NCI-H226 (cell line): ENCODE measurements around the gene NPHS1.
"Not testable (repeated sequence)": the region's sequence is repeated elsewhere in the genome, so short reads cannot be mapped to it uniquely, and the experiment has no call there.

Experiments
- DNase-seq: peaks from one replicate; pipeline ENCODE4 v3.0.0-alpha.2; 2015

The NPHS1 gene

DNA sequence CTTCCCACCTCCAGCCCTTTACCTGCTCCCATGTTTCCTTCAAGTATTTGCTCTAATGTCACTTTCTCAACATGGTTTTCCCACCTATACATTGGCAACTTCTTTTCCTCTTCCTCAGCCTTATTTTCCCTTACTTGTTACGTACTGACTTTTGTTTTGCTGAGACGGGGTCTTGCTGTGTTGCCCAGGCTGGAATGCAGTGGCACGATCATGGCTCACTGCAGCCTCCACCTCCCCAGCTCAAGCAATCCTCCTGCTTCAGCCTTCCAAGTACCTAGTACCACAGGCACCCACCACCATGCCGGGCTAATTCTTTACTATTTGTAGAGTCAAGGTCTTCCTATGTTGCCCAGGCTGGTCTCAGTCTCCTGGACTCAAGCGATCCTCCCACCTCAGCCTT lies 44.7 kb downstream of the NPHS1 start:
- DNase-seq, result no peak

DNA sequence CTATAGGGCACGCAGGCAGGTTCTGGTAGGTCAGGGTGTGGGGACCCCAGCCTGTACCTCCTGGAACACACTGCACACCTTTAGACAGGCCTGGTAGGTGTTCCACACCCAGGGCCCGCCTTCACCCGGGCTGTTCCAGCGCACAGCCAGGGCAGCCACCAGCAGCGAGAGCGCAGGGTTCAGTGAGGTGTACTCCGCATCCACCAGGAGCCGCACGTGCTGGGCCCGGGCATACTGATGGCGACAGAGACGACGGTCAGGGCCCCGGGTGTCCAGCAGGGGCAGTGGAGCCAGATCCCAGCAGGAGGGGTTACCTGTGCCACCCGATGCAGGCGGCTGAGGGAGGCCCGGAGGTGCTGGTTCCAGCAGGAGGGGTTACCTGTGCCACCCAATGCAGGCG lies 45.7 kb downstream of the NPHS1 start:
- no peak for DNase-seq

GRCh38 chr19:35805526-35806102 lies 46.7 kb downstream of the NPHS1 start:
- no peak for DNase-seq

- DNase-seq, result no peak
These were observed 50.5 kb downstream of the NPHS1 start for GRCh38 chr19:35801828-35802227.

DNA sequence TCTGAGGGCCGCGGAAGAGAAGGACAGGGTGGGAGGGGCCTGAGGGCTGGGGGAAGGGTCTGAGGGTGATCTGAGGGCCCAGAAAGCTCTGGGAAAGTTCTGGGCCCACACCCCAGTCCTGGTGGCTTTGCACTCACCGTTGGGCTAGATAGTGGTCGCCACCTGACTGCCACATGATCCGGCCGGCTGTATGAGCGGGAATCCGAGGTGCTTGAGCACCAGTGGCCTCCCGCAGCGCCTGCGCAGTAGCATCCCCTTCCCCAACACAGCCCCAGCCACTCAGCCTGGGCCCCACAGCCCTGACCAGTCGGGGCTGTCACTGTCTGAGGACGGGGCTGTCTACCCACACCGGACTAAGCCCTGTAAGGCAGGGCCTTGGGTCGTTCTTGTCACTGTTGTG lies 54.6 kb downstream of the NPHS1 start:
- no peak for DNase-seq

DNA sequence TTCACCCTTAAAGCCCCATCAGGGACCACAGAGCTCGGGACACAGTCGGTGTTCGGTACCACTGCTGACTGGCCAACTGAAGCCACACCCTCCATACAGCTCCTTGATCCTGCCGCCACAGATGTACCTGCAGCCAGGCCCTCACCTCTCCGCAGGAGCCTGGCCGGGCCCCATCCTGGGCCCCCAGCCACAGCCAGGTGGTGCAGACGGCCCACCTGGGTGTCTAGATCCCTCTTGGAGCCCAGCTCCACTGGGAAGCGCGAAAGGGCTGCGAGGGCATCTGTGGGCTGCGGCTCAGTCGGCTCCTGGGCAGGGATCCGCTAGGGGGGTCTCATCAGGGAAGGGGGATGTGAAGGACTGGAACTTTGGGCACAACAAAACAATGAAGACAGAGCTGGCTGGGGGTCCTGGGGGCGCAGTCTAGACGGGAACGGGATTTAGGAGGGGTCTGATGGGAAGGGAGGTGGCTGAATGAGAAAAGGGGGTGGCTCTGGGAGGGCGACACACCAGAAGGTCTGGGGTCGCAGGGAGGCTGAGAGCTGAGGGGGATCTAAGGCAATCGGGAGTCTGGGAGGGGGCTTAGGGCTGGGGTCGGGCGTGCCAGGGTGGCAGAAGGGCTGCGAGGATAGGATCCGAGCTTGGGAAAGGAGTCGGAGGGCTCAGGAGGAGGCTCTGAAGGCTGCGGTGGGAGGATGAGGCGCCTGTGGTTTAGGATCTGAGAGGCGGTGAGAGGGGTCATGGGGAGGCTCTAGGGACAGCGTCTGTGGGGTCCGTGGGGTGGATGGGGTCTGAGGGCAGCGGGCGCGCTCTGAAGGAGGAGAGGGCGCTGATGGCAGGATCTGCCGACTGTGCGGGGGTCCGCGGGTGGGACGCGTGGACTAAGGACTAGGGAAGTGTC lies 55.4 kb downstream of the NPHS1 start:
- DNase-seq, result no peak

- not testable (repeated sequence) for DNase-seq
These were observed 56.7 kb downstream of the NPHS1 start for GRCh38 chr19:35795564-35795963.

DNA sequence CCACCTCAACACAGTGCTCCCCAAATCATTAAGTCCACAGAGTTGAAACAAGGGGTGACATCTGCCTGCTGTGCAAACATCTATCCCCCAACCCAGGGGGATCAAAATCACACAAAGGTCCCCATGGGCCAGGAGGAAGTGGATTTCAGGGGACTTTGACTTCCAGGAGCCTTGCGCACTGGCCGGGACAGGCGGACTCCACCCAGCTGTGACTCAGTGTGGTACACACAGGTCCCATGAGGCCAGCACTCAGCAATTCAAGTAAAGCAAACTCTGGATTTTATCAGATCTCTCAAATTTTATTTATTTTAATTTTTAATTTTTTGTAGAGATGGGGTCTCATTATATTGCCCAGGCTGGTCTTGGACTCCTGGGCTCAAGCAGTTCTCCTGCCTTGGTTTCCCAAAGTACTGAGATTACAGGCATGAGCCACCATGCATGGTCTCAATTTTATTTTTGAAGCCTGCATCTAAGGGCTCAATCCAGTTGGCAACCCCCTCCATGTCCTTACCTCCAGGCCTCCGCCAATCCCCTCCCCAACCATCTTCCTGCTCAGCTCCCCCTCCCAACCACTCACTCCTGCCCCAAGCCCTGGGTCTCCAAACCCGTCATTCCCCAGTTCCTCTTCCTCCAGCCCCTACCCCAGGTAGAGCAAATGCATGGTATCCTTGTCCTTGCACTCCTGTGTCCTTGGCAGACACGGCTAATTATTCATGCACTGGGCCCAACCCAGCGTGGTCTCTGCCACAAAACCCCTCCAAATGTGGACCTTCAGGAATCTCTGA lies 58.7 kb downstream of the NPHS1 start:
- no peak for DNase-seq

- DNase-seq, result no peak
These were observed 59.4 kb downstream of the NPHS1 start for GRCh38 chr19:35792888-35793287.

DNA sequence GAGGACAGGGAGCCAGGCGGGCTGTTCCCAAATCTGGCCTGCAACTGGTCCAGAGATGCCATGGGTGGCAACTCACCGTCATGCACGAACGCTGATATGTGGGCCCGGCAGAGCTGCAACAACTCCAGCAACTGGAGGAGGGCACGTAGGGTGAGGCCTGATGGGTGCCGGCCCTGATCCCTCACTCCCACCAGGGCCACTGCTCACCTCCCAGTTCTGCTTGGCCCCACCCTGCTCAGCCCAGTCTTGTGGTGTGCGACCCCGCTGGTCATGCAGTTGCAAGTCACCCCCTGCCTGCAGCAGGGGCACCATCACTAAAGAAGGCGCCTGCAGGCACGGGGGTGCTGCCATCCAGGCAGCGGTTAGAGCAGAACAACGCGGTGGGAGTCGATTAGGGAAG lies 60.0 kb downstream of the NPHS1 start:
- no peak for DNase-seq

GRCh38 chr19:35791814-35792279 lies 60.5 kb downstream of the NPHS1 start:
- no peak for DNase-seq

- no peak for DNase-seq
These were observed 61.1 kb downstream of the NPHS1 start for GRCh38 chr19:35790981-35791813.

GRCh38 chr19:35789978-35790944 lies 62.0 kb downstream of the NPHS1 start:
- DNase-seq, result no peak

GRCh38 chr19:35789195-35789977 lies 62.9 kb downstream of the NPHS1 start:
- no peak for DNase-seq

DNA sequence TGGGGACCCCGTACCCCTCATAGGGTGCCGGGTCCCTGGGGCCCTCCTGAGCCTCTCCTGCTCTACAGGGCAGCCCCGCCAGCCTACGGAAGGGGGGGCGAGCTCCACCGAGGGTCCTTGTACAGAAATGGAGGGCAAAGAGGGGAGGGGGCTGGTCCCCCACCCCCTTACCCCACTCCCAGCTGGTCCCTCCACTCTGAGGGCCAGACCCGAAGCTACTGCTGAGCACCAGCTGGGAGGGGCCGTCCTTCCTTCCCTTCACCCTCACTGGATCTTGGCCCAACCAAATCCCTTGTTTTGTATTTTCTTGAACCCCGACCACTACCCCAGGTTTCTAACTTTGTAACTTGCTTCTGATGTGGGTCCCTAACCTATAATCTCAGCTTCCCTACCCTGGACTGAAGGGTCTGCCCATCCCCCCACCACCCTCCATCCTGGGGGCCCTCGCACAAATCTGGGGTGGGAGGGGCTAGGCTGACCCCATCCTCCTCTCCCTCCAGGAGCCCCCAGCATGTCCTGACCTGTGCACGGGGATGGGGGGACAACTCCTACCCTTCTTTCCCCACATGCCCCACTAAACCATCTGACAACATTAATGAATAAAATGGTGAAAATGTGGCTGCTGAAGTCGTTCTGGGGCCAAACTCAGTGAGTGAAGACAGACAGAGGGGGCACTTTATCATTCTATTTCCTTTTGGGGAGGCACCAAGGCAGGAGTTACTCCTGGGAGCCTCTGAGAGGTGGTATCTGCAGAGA lies 63.9 kb downstream of the NPHS1 start:
- no peak for DNase-seq

GRCh38 chr19:35787227-35787799 lies 65.0 kb downstream of the NPHS1 start:
- DNase-seq, result no peak

DNA sequence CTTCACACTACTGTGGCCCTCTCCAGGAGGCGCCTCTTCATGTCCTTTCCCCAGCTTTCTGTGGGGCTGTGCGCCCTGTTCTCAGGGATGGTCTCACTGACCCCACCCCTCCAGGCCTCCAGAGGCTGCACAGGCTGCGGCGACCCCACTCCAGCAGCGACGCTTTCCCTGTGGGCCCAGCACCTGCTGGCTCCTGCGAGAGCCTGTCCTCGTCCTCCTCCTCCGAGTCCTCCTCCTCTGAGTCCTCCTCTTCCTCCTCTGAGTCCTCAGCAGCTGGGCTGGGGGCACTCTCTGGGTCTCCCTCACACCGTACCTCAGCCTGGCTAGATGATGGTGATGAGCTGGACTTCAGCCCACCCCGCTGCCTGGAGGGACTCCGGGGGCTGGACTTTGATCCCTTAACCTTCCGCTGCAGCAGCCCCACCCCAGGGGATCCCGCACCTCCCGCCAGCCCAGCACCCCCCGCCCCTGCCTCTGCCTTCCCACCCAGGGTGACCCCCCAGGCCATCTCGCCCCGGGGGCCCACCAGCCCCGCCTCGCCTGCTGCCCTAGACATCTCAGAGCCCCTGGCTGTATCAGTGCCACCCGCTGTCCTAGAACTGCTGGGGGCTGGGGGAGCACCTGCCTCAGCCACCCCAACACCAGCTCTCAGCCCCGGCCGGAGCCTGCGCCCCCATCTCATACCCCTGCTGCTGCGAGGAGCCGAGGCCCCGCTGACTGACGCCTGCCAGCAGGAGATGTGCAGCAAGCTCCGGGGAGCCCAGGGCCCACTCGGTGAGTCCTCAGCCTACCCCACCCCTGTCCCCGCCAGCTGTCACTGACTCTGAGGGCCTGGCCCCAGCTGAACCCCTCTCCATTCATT lies 65.8 kb downstream of the NPHS1 start:
- no peak for DNase-seq

DNA sequence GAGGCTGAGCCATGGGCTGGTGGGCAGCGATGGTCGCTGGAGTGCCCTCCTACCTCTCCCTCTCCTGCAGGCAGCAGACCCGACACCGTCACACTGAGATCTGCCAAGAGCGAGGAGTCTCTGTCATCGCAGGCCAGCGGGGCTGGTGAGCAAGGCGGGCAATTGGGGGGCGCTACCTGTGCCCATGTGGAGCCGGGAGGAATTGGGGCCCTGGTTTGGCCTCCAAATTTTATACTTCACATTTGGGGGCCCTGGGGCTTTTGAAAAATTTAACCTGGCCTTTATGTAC lies 67.0 kb downstream of the NPHS1 start:
- DNase-seq, result no peak
